ENCODE data around the gene LEKR1.
"Not testable (repeated sequence)": the region's sequence is repeated elsewhere in the genome, so short reads cannot be mapped to it uniquely, and the experiment has no call there.

Gene LEKR1

DNA sequence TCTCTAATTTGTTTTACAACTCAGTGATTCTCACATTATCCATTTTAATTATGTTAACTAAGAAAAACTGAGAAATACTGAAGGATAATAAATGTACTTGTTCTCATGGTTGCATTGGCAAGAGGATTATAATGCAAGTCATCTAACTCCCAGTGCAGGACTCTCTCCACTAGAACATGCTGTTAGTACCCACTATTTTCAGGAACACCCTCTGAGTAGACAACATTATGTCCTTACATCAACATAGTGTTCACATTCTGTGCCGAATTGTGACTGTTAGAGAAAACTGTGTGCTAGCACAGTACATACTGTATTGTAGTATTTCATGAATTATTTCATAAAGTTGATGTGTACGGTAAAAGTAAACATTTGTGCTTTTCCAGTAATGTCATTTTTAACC is 80.1 kb downstream of the LEKR1 start:
- no peak for DNase-seq (ENCODE audit: low read depth)
- no peak for TF ChIP-seq CTCF (conservative IDR thresholded peaks at IDR 0.05; ENCODE audit: low read depth, low read length)
- no peak overlapping the region for H3K4me3 ChIP-seq (ENCODE audit: low read length)

GRCh38 chr3:156908398-156908797 is 82.2 kb downstream of the LEKR1 start:
- TF ChIP-seq CTCF (conservative IDR thresholded peaks at IDR 0.05; ENCODE audit: low read depth, low read length), result no peak
- H3K4me3 ChIP-seq (ENCODE audit: low read length), result no peak overlapping the region
- no peak for DNase-seq (ENCODE audit: low read depth)

DNA sequence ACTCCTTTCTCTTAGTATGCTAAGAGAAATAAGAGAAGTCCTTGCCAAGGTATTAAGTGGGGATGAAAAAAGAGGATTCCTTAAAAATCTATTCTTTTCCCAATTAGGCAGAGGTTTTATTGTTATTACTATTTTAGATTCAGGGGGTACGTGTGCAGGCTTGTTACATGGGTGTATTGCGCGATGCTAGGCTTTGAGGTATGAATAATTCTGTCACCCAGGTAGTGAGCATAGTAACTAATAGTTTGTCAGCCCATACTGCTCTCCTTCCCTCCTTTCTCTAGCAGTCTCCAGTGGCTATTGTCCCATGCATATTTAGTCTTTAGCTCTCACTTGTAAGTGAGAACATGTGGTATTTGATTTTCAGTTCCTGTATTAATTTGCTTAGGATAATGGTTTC is 83.9 kb downstream of the LEKR1 start:
- DNase-seq (ENCODE audit: low read depth), result no peak
- no peak overlapping the region for H3K4me3 ChIP-seq (ENCODE audit: low read length)
- TF ChIP-seq CTCF (conservative IDR thresholded peaks at IDR 0.05; ENCODE audit: low read depth, low read length), result no peak

GRCh38 chr3:156910831-156911230 is 84.7 kb downstream of the LEKR1 start:
- not testable (repeated sequence) for DNase-seq (ENCODE audit: low read depth); H3K4me3 ChIP-seq (ENCODE audit: low read length)

DNA sequence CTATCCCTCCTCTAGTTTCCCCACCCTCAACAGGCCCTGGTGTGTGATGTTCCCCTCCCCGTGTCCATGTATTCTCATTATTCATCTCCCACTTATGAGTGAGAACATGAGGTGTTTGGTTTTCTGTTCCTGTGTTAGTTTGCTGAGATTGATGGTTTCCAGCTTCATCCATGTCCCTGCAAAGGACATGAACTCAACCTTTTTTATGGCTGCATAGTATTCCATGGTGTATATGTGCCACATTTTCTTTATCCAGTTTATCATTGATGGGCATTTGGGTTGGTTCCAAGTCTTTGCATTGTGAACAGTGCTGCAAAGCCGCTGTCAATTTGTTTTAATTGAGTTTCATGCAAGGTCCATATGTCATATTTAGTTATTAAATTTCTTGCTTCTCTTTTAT is 88.1 kb downstream of the LEKR1 start:
- not testable (repeated sequence) for H3K4me3 ChIP-seq (ENCODE audit: low read length); DNase-seq (ENCODE audit: low read depth)

DNA sequence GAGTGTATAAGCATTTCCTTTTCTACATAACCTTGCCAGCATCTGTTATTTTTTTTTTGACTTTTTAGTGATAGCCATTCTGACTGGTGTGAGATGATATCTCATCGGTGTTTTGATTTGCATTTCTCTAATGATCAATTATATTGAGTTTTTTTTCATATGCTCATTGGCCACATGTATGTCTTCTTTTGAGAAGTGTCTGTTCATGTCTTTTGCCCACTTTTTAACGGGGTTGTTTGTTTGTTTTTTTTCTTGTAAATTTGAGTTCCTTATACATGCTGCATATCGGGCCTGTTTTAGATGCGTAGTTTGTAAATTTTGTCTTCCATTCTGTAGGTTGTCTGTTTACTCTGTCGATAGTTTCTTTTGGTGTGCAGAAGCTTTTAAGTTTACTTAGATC is 89.2 kb downstream of the LEKR1 start:
- H3K4me3 ChIP-seq (ENCODE audit: low read length), result no peak overlapping the region
- no peak for TF ChIP-seq CTCF (conservative IDR thresholded peaks at IDR 0.05; ENCODE audit: low read depth, low read length)
- no peak for DNase-seq (ENCODE audit: low read depth)

DNA sequence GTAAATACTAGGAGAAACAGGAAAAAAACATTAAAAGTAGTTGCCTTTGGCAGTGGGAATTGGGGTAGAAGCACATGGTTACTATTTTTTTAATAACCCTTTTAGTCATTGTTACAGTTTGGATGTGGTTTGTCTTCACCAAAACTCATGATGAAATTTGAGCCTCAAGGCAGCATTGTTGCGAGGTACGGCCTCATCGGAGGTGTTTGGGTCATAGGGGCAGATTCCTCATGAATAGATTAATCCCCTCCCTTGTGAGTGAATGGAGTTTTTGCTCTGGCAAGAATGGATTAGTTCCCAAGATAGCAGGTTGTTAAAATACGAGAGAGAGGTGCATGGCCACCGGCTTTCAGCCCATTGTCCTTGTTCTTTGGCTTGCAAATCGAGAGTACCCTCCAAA is 92.6 kb downstream of the LEKR1 start:
- TF ChIP-seq CTCF (conservative IDR thresholded peaks at IDR 0.05; ENCODE audit: low read depth, low read length), result no peak
- no peak overlapping the region for H3K4me3 ChIP-seq (ENCODE audit: low read length)
- DNase-seq (ENCODE audit: low read depth), result no peak

- no peak for TF ChIP-seq CTCF (conservative IDR thresholded peaks at IDR 0.05; ENCODE audit: low read depth, low read length)
These were observed 93.7 kb downstream of the LEKR1 start for GRCh38 chr3:156919818-156920217.

More at GRCh38 chr3:156919818-156920217, 93.7 kb downstream of the LEKR1 start:
- no peak overlapping the region for H3K4me3 ChIP-seq (ENCODE audit: low read length)
- no peak for DNase-seq (ENCODE audit: low read depth)
